KMS-11 (cell line): ENCODE data around the gene USP21.

Experiments
- H2AFZ ChIP-seq: fragments of 200-600 bp; sonication (generic); 2 replicates; pipeline ENCODE4 v1.6.1; 2016; ENCODE audit warnings: antibody characterized with exemption, mixed run types, low read depth
- H3K27ac ChIP-seq: fragments of 200-600 bp; sonication (generic); 2 replicates; pipeline ENCODE4 v1.6.1; 2016; ENCODE audit warnings: mild to moderate bottlenecking, mixed run types
- H3K27me3 ChIP-seq: fragments of 200-600 bp; sonication (generic); 2 replicates; pipeline ENCODE4 v1.6.1; 2017; ENCODE audit warnings: mild to moderate bottlenecking, low read depth, mixed run types, moderate library complexity; ENCODE audit not compliant: insufficient read depth
- H3K36me3 ChIP-seq: fragments of 200-600 bp; sonication (generic); 2 replicates; pipeline ENCODE4 v1.6.1; 2017; ENCODE audit warnings: mild to moderate bottlenecking, mixed run types; ENCODE audit not compliant: insufficient read depth
- H3K4me1 ChIP-seq: fragments of 200-600 bp; sonication (generic); 2 replicates; pipeline ENCODE4 v1.6.1; 2016; ENCODE audit warnings: mild to moderate bottlenecking, low read depth, mixed run types; ENCODE audit not compliant: poor library complexity, severe bottlenecking
- H3K4me2 ChIP-seq: fragments of 200-600 bp; sonication (generic); 2 replicates; pipeline ENCODE4 v1.7.0; 2016; ENCODE audit warnings: mild to moderate bottlenecking, mixed run types
- H3K4me3 ChIP-seq: fragments of 200-600 bp; sonication (generic); IDR thresholded peaks from 2 replicates; pipeline ENCODE4 v1.6.1; 2017; ENCODE audit warnings: low read depth, low read length, mixed read lengths; ENCODE audit not compliant: insufficient read depth
- H3K79me2 ChIP-seq: fragments of 200-600 bp; sonication (generic); 2 replicates; pipeline ENCODE4 v1.6.1; 2016; ENCODE audit warnings: low read depth, mixed run types; ENCODE audit not compliant: insufficient read depth
- H3K9ac ChIP-seq: fragments of 200-600 bp; sonication (generic); 2 replicates; pipeline ENCODE4 v1.6.1; 2016; ENCODE audit warnings: mild to moderate bottlenecking, mixed run types
- H4K20me1 ChIP-seq: fragments of 200-600 bp; sonication (generic); 2 replicates; pipeline ENCODE4 v1.6.1; 2016; ENCODE audit warnings: mild to moderate bottlenecking, mixed run types; ENCODE audit not compliant: insufficient read depth
- TF ChIP-seq, protein P1 (sequence below): fragments of 200-600 bp; sonication (generic); conservative IDR thresholded peaks from 2 replicates; pipeline ENCODE4 v1.6.1; 2017; ENCODE audit warnings: low read depth, mild to moderate bottlenecking, antibody characterized with exemption, low read length, moderate library complexity, mixed read lengths

USP21 gene

GRCh38 chr1:161172776-161173376 is 13.6 kb downstream of the USP21 start:
- Histone ChIP-seq H3K27ac (no peak overlapping the region), H3K4me2 (peak overlapping the region; percentile 37), H3K9ac (no peak overlapping the region; the same call in 1 of the 2 replicates)

GRCh38 chr1:161173711-161174110 is 14.4 kb downstream of the USP21 start:
- H3K4me1 ChIP-seq: peaks cover 58% of the 10 kb centered on the region
- H3K36me3 ChIP-seq: peaks cover 31% of the 10 kb centered on the region; the same call in 1 of the 2 replicates
- H3K4me3 ChIP-seq: no peak overlapping the region
- H3K27ac ChIP-seq: no peak overlapping the region
- TF ChIP-seq, protein P1, sequence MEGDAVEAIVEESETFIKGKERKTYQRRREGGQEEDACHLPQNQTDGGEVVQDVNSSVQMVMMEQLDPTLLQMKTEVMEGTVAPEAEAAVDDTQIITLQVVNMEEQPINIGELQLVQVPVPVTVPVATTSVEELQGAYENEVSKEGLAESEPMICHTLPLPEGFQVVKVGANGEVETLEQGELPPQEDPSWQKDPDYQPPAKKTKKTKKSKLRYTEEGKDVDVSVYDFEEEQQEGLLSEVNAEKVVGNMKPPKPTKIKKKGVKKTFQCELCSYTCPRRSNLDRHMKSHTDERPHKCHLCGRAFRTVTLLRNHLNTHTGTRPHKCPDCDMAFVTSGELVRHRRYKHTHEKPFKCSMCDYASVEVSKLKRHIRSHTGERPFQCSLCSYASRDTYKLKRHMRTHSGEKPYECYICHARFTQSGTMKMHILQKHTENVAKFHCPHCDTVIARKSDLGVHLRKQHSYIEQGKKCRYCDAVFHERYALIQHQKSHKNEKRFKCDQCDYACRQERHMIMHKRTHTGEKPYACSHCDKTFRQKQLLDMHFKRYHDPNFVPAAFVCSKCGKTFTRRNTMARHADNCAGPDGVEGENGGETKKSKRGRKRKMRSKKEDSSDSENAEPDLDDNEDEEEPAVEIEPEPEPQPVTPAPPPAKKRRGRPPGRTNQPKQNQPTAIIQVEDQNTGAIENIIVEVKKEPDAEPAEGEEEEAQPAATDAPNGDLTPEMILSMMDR: no peak
- H4K20me1 ChIP-seq: no peaks in the 10 kb centered on the region
- H2AFZ ChIP-seq: no peak overlapping the region
- H3K4me2 ChIP-seq: no peak overlapping the region; the same call in 1 of the 2 replicates
- peaks cover 40% of the 10 kb centered on the region for H3K79me2 ChIP-seq
- H3K27me3 ChIP-seq: no peaks in the 10 kb centered on the region
- H3K9ac ChIP-seq: no peak overlapping the region

More at GRCh38 chr1:161172776-161173376, 13.6 kb downstream of the USP21 start:
- Histone ChIP-seq H3K79me2 (peaks cover 40% of the 10 kb centered on the region), H2AFZ (no peak overlapping the region), H3K27me3 (no peaks in the 10 kb centered on the region), H4K20me1 (no peaks in the 10 kb centered on the region), H3K36me3 (peaks cover 31% of the 10 kb centered on the region; the same call in 1 of the 2 replicates), H3K4me3 (peak overlapping the region; percentile 40), H3K4me1 (peaks cover 54% of the 10 kb centered on the region)
- TF ChIP-seq, protein P1: peak; percentile 17; the same call in 1 of the 2 replicates

- Histone ChIP-seq H2AFZ (no peak overlapping the region), H3K4me3 (no peak overlapping the region), H3K36me3 (peaks cover 31% of the 10 kb centered on the region; the same call in 1 of the 2 replicates), H3K27ac (no peak overlapping the region), H3K4me1 (peaks cover 58% of the 10 kb centered on the region), H3K27me3 (no peaks in the 10 kb centered on the region), H4K20me1 (no peaks in the 10 kb centered on the region), H3K79me2 (peaks cover 40% of the 10 kb centered on the region), H3K4me2 (peak overlapping the region; percentile 95), H3K9ac (no peak overlapping the region)
- TF ChIP-seq, protein P1: no peak
Measured at GRCh38 chr1:161174911-161175310, 15.6 kb downstream of the USP21 start.

- Histone ChIP-seq H2AFZ (no peak overlapping the region), H4K20me1 (no peaks in the 10 kb centered on the region), H3K4me1 (peaks cover 65% of the 10 kb centered on the region), H3K27ac (peak overlapping the region; percentile 73), H3K4me3 (peak overlapping the region; percentile 100), H3K36me3 (peaks cover 29% of the 10 kb centered on the region; the same call in 1 of the 2 replicates), H3K27me3 (no peaks in the 10 kb centered on the region), H3K4me2 (peak overlapping the region; percentile 95), H3K79me2 (peaks cover 40% of the 10 kb centered on the region), H3K9ac (peak overlapping the region; percentile 74; the same call in 1 of the 2 replicates)
- TF ChIP-seq, protein P1: no peak
Measured at GRCh38 chr1:161175771-161176453, 16.6 kb downstream of the USP21 start.
